Stimulated activated CD8-positive, alpha-beta memory T cell treated with anti-CD3 and anti-CD28 coated beads, Interleukin-15, amount 100 ng/mL, for 48 hours (primary cell): ENCODE data around the gene YWHAG.
"Not testable (repeated sequence)": the region's sequence is repeated elsewhere in the genome, so short reads cannot be mapped to it uniquely, and the experiment has no call there.

Experiments used
- DNase-seq, 2 donors: peaks; one replicate each; pipeline ENCODE4 v3.0.0-alpha.2; 2020; ENCODE audit warnings: low read depth in 2 of 2

YWHAG gene

DNA sequence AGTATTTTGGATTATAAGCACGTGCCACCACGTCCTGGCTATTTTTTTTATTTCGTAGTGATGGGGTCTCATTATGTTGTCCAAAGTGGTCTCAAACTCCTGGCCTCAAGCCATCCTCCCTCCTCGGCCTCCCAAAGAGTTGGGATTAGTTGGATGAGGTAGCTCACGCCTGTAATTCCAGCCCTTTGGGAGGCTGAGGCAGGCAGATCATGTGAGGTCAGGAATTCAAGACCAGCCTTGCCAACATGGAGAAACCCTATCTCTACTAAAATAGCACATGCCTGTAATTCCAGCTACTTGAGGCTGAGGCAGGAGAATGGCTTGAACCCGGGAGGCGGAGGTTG lies 21.8 kb upstream of the YWHAG start:
- DNase-seq = no peak

DNA sequence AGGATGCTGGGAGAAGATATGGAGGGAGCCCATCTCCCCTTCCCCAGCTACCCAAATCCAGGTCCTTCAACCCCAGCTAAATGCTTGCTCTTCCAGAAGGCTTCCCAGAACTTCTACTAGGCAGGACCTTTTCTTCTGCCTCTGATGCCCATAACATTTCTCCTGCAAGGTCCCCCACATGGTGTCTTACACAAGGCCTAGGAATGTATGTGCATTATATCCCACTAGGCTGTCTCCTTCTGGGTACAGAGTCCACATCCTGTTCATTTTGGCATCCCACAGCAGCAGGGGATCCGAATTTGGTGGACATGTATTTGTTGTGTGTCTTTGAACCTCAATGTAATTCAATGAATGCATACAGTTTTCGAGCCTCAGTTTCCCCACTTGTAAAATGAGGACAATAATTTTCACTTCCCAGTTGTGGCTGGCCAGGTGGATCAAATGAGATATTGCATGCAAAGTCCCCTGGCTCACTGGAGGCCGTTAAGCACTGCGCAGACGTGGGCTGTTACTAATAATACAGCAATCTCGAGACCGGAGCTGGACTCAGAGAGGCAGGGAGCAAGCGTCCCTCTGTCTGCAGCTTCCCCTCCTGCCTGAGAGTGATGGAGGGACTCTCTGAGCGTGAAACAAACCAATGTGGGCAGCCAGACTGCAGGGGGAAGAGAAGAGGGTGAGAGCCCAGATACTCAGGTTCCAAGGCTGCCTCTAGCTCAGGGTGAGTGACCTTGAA lies 18.6 kb upstream of the YWHAG start:
- no peak for DNase-seq

DNA sequence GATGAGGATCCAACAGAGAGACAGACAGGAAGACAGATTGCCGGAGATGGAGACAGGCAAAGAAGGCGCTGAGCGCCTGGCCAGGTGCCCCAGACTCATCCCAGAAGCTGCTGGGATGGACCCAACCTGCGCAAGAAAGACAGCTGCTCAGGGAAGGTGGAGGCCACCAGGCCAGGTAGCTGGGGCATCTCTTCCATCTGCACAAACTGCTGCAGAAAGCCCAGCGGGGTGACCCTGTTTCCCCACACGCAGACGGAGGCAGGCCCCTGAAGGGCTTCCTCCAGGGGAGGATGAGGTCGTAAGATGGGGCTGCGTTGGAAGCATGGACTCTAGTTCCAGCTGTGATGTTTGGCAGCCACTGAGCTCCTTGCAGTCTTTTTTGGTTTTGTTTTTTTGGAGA lies 16.5 kb upstream of the YWHAG start:
- DNase-seq = no peak

DNA sequence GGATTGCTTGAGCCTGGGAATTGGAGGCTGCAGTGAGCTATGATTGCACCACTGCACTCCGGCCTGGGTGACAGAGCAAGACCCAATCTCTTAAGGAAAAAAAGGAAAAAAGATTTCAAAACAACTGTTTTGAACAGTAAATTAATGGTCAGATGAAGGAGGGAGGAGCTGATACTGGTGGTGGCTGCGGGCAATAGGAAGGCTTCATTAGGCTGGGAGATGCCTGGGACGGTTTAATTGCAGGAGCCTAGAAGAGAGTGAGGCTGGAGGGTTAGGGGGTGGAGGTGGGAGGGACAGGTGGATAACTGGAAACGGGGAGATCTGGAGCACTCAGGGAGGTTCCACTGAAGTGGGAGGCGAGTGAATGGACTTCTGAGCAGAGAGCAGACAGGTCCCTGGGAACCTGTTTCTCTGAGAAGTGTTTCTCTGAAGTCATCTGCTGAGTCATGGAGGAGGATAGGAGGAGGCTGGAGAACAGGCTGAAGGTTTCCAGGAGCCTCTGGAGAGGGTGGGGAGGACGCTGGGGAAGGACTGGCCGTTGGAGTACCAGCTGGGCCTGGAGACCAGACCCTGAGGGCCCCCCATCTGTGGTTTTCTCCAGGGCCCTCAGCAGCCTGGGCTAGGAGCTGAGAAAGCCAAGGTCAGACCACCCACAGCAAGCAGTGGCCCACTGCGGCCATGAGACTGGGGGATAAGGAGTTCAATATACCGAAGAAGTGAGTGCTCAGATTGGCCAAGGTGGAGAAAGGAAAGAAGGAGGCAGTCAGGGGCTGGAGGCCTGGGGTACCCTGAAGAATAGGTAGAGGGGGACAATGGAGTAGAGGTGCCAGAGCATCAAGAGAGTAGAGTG lies 14.4 kb upstream of the YWHAG start:
- DNase-seq = no peak

DNA sequence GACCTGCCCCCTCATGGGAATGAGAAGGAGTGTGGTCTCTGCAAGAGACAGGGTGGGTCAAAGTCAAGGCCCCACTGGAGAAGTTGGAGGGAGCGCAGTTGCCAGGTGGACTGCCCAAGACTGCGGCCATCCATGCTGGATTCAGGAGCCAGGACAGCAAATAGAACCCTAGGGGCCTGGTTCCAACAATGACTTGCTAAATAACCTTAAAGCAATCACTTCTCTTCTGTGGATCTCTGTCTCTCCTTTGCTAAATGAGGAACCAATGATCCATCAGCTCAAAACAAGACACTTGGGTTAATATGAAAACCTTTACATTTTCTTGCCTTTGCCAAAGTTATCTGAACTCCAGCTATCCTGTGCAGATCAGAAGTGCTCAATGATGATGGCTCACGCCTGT lies 12.6 kb upstream of the YWHAG start:
- no peak for DNase-seq

DNA sequence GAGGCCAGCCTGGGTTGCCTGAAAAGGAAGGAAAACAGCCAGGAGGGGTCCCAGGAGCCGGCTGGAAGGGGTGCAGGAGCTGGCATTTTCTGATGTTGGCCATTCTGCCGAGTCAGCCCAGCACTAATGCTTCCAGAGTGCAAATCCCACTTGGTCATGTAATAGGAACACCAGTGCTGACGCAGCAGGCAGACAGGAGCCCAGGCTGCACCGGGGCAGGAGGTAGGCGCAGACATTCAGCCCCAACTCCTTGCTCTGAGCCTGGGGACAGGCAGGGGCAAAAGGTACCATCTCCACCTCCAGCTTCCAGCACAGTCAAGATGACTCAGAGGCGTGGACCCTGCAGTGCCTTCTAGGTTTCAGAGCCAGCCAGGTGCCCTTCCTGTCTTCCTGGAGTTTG lies 10.2 kb upstream of the YWHAG start:
- DNase-seq = no peak

DNA sequence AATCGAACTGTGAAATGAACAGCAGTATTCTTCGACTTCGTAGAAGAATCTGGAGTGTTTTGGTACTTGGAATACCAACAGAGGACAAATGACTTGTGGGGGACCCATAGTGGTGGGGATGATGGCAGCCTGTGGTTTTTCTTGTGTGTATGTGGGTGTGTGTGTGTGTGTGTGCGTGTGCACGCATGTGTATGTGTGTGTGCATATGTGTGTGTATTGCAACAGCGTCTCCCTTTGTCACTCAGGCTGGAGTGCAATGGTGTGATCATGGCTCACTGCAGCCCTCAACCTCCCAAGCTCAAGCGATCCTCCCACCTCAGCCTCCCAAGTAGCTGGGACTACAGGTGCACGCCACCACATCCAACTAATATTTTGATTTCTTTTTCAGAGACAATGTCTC lies 9.4 kb upstream of the YWHAG start:
- DNase-seq = no peak

DNA sequence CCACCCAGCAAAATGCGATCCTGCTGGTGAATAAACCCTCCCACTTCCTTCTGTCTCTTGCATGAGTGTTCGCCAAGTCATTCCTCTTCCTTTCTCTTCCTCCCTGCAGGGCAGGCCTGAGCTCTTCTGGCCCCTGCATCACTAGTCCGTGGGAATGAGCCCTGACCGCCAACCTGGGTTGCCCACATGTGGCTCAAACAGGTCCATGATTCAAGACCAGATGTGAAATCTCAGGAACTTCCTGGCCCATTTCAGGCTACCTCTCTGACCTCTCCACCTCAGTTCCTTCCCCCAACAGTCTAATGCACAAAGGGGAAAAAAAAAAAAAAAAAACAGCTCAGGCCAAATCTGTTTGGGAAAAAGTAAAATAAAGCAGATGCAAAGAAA lies 5.4 kb upstream of the YWHAG start:
- DNase-seq = no peak

DNA sequence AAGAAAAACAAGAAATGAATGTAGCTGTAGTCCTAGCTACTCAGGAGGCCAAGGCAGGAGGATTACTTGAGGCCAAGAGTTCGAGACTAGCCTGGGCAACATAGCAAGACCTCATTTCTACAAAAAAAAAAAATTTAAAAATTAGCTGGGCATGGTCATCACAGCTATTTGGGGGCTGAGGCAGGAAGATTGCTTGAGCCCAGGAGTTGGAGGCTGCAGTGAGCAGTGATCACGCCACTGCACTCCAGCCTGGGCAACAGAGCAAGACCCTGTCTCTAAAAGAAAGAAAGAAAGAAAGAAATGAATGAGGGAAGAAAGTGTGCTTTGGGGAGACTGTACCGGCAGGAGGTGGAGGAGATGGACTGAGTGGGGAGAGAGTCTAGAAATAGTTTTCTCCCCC lies 5.0 kb upstream of the YWHAG start:
- DNase-seq = not testable (repeated sequence)

DNA sequence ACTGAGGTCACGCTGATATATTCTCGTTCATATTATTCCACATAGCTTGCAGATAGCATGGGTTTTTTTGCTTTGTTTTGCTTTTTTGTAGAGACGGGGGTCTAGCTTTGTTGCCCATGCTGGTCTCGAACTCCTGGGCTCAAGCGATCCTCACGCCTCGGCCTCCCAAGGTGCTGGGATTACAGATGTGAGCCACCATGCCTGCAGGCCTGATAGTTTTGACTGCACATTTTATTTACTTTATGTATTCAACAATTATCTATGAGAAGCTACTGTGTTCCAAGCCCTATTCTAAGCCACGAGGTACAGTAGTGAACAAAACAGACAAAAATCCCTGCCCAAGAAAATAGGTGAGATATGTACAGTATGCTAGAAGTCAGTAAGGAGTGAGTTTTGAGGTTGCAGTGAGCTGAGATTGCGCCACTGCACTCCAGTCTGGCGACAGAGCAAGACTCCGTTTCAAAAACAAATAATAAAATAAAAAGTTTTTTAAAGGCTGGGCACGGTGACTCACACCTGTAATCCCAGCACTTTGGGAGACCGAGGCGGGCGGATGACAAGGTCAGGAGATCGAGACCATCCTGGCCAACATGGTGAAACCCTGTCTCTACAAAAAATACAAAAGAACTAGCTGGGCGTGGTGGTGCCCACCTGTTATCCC lies 1.3 kb upstream of the YWHAG start:
- no peak for DNase-seq

DNA sequence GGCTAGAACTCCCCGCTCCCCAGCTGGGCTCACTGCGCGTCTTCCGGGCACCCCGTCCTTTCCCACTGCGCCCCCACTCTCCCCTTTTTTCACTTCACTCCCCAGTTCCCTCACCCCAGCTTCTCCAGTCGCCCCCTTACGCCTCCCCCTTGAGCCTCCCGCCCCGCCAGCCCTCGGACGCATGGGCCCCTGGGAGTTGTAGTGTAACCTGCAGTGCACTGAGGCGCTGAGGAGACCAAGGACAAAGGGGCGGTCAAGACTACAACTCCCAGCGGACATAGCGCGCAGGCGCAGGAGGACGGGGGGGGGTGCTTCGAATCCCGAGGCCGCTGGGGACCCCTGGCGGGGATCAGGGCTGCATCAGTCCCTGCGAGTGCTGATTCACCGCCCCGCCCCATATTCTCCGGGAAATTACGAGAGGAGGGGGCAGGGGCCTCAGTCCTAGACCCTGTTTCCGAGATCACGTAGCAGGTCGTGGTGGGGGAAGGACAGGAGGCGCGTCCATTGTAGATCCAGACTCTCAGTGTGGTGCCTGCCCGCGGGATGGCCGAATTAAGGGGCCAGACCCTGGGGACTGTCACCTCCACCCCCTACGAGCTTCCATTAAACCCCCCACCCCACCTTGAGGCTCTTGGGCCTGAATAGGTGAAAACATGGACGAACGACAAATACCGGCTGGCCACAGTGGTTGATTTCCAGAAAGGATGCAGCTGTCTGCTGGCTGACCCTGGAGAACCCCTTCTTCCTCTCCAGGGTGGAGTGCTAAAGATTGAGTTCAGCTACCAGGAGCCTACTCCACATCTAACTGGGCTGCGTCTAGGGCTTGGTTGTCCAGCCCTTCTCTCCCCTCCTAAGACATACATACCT lies 553 bp upstream of the YWHAG start:
- DNase-seq = peak; percentile 86 to 93

DNA sequence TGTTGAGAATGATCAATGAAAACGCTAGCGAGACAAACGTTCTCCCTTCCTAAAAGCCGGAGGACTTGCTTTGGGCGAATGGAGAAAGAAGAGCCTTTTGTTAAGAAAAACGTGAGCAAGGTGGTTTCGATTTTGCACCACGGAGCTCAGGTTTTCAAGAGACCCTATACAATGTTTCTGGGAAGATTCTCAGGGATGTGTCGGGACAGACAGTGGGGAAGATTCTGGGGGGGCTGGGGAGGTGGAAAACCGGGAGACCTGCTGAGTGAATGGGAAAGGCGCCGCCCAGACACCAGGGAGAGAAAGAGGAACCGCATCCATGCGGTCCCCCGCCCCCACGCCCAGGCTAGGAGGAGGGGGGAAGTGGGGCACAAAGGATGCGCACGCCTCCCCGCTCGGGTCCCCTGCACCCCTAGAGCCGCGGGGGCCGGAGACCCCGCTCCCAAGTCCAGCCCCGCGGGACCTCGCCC lies 745 bp downstream of the YWHAG start:
- peak; percentile 20 to 30 for DNase-seq

DNA sequence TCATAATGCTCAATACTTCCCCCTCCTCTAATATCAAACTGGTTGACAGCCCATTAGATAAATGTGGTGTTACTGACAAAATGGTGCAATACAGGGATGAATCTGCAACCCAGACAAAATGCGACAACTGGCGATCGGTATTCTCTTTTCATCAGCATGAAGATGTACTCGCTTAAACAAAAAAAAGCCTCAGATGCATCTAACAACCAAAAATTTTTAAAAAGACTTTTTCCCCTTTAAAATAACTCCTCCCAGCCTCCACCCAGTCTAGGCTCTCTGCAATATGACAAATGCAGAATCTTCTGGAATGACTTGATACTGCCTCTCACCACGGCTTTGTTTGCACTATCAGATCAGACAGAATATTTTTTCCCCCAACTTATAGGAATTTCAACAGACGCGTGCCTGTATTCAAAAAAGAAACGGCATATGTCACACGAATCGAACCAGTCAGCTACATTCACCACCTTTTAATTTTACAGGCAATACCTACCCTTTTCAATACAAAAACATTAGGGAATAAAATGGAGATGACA lies 1.2 kb downstream of the YWHAG start:
- DNase-seq = no peak

DNA sequence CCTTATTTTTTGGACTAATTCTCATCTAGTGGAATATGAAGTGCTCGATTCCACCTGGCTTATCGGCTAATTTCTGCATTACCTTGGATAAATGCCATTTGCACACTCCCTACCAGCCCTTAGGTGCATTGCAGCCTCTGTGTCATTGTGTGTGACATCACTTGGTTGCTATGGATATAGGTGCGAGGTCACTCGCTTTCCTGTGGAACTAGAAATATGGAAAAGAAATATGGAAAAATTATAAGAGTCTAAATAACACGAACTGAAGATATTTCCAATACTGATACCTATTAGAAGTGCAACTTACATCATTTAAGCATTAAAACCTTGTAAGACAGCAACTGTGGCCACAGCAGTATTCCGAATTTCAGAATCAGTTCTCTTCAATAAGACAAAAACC lies 2.0 kb downstream of the YWHAG start:
- DNase-seq = no peak

DNA sequence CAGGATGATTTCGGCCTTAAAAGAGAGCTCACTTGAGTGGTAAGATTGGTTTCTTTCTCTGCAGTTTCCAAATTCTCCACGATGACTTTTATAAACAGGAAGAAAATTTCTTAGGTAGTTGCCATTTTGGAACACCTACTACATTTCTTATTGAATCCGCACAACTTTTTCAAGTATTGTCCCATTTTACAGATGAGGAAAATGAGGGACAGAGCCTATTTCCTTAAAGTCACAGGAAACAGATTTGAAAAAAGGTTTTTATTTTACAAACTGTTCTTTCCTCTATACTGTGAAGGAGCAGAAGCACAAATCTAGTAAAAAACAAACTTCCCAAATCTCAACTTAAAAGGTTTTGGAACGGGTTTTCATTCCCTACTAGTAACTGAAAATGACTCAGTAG lies 2.7 kb downstream of the YWHAG start:
- no peak for DNase-seq

DNA sequence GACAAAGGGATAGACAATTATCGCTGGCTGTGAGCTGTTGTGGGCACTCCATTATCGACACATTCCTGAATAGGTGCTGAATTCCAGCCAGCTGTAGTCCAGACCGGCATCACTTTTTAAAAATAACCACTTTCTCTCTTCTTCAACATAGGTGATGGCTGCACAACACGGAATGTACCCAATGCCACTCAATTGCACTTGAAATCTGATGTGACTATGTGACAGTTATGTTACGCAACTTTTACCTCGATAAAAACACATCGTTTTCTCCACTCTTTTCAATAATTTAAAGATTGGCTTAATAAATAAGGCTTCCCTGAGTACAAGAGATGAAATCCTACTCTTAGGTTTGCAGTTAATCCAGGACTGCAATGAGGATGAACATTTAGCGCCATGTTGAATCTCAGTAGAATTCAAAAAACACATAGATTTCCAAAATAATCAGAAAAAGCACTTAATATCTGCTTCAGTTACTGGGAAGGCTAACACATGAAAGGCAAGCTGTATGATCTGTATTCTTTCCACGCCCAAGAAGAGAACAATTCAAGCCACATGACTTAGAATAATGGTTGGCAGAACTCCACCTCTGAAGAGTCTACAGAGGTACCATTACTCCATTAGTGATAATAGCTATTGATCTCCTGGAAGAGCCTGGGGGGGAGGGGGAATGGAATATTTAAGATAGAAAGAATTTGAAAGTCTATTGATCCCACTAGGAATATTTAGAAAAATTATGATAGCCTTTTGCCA lies 3.6 kb downstream of the YWHAG start:
- DNase-seq = no peak

DNA sequence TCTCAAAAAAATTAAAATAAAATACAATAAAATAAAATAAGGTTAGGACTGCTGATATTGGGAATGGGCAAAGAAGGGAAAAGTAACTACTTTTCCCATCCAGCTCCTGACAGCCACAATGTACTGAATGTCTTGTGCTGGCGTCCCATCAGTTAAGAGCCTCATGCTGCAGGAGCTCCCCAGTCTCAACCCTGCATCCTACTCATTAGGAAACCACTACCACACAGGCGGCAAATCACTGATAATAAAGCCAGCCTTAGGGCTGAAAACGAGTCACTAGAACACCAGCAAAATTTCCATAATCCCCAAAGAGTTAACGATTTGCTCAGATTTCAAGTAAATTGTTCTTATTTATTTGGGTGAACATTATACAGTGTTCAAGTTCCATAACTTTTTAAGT lies 4.3 kb downstream of the YWHAG start:
- DNase-seq = no peak

DNA sequence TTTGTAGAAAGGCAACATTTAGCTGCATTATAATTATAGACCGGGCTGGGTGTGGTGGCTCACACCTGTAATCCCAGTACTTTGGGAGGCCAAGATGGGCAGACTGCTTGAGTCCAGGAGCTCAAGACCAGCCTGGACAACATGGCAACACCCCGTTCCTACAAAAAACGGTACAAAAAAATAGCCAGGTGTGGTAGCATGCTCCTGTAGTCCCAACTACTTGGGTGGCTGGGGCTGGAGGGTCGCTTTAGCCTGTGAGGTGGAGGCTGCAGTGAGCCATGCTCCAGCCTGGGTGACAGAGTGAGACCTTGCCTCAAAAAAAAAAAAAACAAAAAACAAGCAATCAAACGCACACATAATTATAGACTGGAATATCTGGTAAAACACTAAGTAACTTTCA lies 5.0 kb downstream of the YWHAG start:
- no peak for DNase-seq

DNA sequence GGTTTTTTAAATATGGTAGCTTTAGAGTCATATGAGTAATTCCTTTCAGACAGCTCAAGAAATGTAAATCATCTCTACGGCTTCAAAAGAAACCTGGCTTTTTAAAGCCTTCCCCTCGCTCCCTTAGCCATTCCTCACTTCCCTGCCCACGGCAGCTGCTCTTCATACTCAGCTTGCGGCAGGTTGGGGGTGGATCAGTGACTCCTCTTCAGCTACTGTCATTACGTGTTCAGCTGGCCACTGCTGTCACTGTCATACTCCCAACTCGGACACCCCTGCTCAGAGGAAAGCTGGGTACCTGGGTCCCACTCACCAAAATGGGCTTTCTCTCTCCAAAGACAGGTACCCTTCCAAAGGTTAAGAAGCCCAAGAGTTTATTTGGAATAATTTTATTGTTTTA lies 6.6 kb downstream of the YWHAG start:
- DNase-seq = no peak

DNA sequence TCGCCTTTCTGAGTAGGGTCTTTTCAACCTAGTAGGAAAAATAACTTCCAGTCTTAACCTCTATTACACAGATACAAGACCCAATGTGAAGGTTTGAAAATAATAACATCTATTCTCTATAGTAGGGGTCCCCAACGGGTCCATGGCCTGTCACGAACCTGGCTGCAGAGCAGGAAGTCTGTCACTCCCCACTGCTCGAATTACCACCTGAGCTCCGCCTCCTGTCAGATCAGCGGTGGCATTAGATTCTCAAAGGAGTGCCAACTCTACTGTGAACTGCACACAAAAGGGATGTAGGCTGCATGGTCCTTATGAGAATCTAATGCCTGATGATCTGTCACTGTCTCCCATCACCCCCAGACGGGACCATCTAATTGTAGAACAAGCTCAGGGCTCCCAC lies 7.4 kb downstream of the YWHAG start:
- DNase-seq = no peak

DNA sequence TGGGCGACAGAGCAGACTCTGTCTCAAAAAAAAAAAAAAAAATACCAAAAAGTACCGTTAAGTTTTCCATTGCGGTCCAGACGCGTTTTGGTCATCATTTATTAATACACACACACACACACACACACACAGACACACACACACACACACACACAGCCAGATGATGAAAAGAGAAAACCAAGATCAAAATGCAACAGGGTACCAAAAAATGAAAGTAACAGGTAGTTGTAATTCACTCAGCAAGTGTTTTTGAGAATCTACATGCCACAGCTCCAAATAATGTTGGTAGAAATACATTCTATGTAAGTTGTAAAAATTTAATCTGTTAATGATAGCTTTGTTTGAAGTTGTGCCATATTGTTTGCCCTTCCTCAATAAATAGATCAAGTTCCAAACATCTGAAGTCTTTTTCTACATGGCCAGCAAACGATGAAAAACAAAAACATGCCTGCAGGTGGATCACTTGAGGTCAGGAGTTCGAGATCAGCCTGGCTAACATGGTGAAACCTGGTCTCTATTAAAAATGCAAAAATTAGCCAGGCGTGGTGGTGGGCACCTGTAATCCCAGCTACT lies 9.4 kb downstream of the YWHAG start:
- DNase-seq = no peak
